ENCODE data around the gene BAZ2B.

DNA sequence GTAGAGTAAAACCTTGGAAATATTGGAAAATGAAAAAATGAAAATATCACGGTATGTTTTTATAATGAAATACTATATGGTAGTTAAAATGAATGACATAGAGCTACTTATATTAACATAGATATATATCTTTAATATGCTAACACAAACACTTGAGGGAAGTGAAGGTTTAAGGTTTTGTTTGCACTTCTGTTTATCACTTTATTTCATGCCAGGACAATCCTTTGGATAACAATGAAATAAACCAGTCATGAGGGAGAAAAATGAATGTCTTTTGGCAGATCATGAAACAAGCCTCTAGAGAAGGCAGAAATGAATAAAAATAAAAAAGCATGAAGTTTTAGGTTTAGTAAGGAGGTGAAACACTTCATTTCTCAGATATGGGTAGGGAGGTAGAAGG is 89.9 kb downstream of the BAZ2B start:
- TF ChIP-seq ZNF101 (CRISPR knock-in tag; IDR thresholded peaks at IDR 0.05; ENCODE audit: borderline replicate concordance, low read depth) (no peak), ZNF615 (CRISPR knock-in tag; IDR thresholded peaks at IDR 0.05; ENCODE audit: borderline replicate concordance) (no peak), RAD21 (CRISPR knock-in tag; IDR thresholded peaks at IDR 0.05) (no peak)
- TF ChIP-seq, protein P1, sequence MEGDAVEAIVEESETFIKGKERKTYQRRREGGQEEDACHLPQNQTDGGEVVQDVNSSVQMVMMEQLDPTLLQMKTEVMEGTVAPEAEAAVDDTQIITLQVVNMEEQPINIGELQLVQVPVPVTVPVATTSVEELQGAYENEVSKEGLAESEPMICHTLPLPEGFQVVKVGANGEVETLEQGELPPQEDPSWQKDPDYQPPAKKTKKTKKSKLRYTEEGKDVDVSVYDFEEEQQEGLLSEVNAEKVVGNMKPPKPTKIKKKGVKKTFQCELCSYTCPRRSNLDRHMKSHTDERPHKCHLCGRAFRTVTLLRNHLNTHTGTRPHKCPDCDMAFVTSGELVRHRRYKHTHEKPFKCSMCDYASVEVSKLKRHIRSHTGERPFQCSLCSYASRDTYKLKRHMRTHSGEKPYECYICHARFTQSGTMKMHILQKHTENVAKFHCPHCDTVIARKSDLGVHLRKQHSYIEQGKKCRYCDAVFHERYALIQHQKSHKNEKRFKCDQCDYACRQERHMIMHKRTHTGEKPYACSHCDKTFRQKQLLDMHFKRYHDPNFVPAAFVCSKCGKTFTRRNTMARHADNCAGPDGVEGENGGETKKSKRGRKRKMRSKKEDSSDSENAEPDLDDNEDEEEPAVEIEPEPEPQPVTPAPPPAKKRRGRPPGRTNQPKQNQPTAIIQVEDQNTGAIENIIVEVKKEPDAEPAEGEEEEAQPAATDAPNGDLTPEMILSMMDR (CRISPR knock-in tag; IDR thresholded peaks at IDR 0.05) = no peak
